ENCODE results near the gene DOK5.

DOK5 gene

DNA sequence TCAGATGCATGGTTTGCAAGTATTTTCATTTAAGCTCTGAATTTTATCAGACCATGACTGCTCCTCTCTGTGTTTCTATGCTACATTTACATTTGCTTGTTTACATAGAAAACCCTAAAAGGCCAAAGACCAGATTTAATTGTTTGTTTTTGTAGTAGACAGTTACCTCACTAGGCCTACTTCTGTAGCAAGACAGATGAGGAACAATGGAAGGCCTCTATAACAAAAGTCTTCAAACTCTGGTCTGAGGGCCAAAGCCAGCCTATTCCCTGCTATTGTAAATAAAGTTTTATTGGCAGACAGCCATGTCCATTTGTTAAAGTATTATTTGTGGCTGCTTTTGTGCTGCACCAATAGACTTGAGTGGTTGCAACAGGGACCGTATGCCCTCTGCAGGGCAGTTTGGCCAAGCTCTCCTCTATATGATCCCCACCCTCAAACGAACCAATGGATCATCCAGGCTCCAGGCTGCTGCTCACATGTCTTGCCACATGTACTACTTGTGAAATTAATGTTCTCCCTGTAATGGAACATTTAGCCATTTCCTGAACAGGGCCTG lies 182.0 kb downstream of the DOK5 start:
- TF ChIP-seq CEBPB (IDR thresholded peaks at IDR 0.05) (no peak), ZBTB7A (IDR thresholded peaks at IDR 0.05; ENCODE audit: low read depth) (no peak), RAD21 (IDR thresholded peaks at IDR 0.05; ENCODE audit: low read depth) (no peak), EP300 (IDR thresholded peaks at IDR 0.05; ENCODE audit: borderline replicate concordance) (no peak), NFIC (IDR thresholded peaks at IDR 0.05) (no peak), REST (IDR thresholded peaks at IDR 0.05; ENCODE audit: low read depth) (no peak), CREB1 (IDR thresholded peaks at IDR 0.05; ENCODE audit: low read depth) (no peak), TCF12 (IDR thresholded peaks at IDR 0.05; ENCODE audit: low read depth) (no peak), YY1 (IDR thresholded peaks at IDR 0.05; ENCODE audit: low read depth) (no peak)
- TF ChIP-seq, protein P1, sequence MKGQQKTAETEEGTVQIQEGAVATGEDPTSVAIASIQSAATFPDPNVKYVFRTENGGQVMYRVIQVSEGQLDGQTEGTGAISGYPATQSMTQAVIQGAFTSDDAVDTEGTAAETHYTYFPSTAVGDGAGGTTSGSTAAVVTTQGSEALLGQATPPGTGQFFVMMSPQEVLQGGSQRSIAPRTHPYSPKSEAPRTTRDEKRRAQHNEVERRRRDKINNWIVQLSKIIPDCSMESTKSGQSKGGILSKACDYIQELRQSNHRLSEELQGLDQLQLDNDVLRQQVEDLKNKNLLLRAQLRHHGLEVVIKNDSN (IDR thresholded peaks at IDR 0.05) = no peak

- TF ChIP-seq ZBTB7A (IDR thresholded peaks at IDR 0.05; ENCODE audit: low read depth) = no peak
- no peak for TF ChIP-seq TEAD4 (IDR thresholded peaks at IDR 0.05)
- TF ChIP-seq YY1 (IDR thresholded peaks at IDR 0.05; ENCODE audit: low read depth) = no peak
- no peak for TF ChIP-seq CREB1 (IDR thresholded peaks at IDR 0.05; ENCODE audit: low read depth)
- no peak for TF ChIP-seq NFIC (IDR thresholded peaks at IDR 0.05)
- TF ChIP-seq EGR1 (IDR thresholded peaks at IDR 0.05) = no peak
- TF ChIP-seq REST (IDR thresholded peaks at IDR 0.05; ENCODE audit: low read depth) = no peak
- no peak for TF ChIP-seq TAF1 (IDR thresholded peaks at IDR 0.05; ENCODE audit: low read depth)
- no peak for TF ChIP-seq EP300 (IDR thresholded peaks at IDR 0.05; ENCODE audit: borderline replicate concordance)
- TF ChIP-seq, protein P2, sequence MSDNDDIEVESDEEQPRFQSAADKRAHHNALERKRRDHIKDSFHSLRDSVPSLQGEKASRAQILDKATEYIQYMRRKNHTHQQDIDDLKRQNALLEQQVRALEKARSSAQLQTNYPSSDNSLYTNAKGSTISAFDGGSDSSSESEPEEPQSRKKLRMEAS (IDR thresholded peaks at IDR 0.05) = no peak
- TF ChIP-seq CEBPB (IDR thresholded peaks at IDR 0.05) = no peak
- no peak for TF ChIP-seq FOXM1 (IDR thresholded peaks at IDR 0.05; ENCODE audit: borderline replicate concordance, low read depth)
- no peak for TF ChIP-seq TCF12 (IDR thresholded peaks at IDR 0.05; ENCODE audit: low read depth)
- TF ChIP-seq RAD21 (IDR thresholded peaks at IDR 0.05; ENCODE audit: low read depth) = no peak
Observed at GRCh38 chr20:54658525-54658924, 183.1 kb downstream of the DOK5 start.

DNA sequence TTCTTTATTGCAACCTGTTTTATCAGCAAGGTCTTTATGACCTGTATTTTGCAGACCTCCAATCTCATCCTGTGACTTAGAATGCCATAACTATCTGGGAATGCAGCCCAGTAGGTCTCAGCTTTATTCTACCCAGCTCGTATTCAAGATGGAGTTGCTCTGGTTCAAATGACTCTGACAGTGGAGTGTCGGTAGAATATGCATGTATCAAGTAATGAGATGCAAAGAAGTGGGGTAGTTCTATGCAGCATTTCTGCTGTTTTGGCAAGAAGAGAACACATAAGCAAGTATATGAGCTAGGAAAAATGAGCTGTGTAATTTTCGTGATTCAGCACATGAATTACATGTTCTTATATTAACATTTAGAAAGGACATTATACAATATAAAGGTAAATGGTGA lies 185.9 kb downstream of the DOK5 start:
- no peak for TF ChIP-seq EGR1 (IDR thresholded peaks at IDR 0.05)
- TF ChIP-seq CEBPB (IDR thresholded peaks at IDR 0.05) = no peak
- TF ChIP-seq YY1 (IDR thresholded peaks at IDR 0.05; ENCODE audit: low read depth) = no peak
- no peak for TF ChIP-seq ZBTB7A (IDR thresholded peaks at IDR 0.05; ENCODE audit: low read depth)
- no peak for TF ChIP-seq TAF1 (IDR thresholded peaks at IDR 0.05; ENCODE audit: low read depth)
- no peak for TF ChIP-seq TEAD4 (IDR thresholded peaks at IDR 0.05)
- TF ChIP-seq, protein P2 (IDR thresholded peaks at IDR 0.05) = no peak
- TF ChIP-seq REST (IDR thresholded peaks at IDR 0.05; ENCODE audit: low read depth) = no peak
- TF ChIP-seq RAD21 (IDR thresholded peaks at IDR 0.05; ENCODE audit: low read depth) = no peak
- no peak for TF ChIP-seq FOXM1 (IDR thresholded peaks at IDR 0.05; ENCODE audit: borderline replicate concordance, low read depth)
- TF ChIP-seq, protein P1 (IDR thresholded peaks at IDR 0.05) = no peak
- no peak for TF ChIP-seq CREB1 (IDR thresholded peaks at IDR 0.05; ENCODE audit: low read depth)
- no peak for TF ChIP-seq NFIC (IDR thresholded peaks at IDR 0.05)
- TF ChIP-seq TCF12 (IDR thresholded peaks at IDR 0.05; ENCODE audit: low read depth) = no peak

DNA sequence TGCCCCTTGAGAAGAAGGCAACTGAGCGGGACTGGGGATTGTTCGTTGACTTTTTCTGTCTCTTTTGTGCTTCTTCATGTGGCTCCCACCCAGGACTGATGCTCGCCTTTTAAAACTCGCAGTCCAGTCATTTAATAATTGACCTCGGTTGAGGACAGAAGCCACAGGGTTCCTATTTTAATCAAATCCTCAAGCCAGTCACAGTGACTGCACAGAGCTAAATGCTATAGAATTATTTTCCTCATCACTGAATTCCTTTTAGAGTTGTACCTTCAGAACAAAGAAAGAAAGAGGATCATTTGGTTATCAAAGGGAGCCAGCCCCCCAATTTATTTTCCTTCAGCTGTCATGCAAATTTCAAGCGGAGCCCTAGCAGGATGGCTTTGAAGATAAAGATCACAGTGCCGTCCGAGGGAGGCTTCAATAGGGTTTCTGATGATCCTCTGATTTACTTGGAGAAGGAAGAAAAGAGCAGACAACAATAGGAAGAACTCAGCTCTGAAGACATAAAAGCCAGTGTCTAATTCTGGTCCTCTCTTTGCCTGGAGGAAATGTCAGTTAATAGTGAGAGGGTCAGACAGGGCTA lies 186.6 kb downstream of the DOK5 start:
- TF ChIP-seq TEAD4 (IDR thresholded peaks at IDR 0.05) (no peak), RAD21 (IDR thresholded peaks at IDR 0.05; ENCODE audit: low read depth) (no peak), YY1 (IDR thresholded peaks at IDR 0.05; ENCODE audit: low read depth) (no peak), ZBTB7A (IDR thresholded peaks at IDR 0.05; ENCODE audit: low read depth) (no peak), FOXM1 (IDR thresholded peaks at IDR 0.05; ENCODE audit: borderline replicate concordance, low read depth) (no peak), EP300 (IDR thresholded peaks at IDR 0.05; ENCODE audit: borderline replicate concordance) (no peak), REST (IDR thresholded peaks at IDR 0.05; ENCODE audit: low read depth) (no peak), EGR1 (IDR thresholded peaks at IDR 0.05) (no peak), CREB1 (IDR thresholded peaks at IDR 0.05; ENCODE audit: low read depth) (no peak), CEBPB (IDR thresholded peaks at IDR 0.05) (no peak), NFIC (IDR thresholded peaks at IDR 0.05) (no peak), TAF1 (IDR thresholded peaks at IDR 0.05; ENCODE audit: low read depth) (no peak), TCF12 (IDR thresholded peaks at IDR 0.05; ENCODE audit: low read depth) (no peak)
- TF ChIP-seq, protein P2 (IDR thresholded peaks at IDR 0.05) = no peak
- TF ChIP-seq, protein P1 (IDR thresholded peaks at IDR 0.05) = no peak
